HG03097 (cell line): ENCODE measurements around the gene PTCD2.
"Not testable (repeated sequence)": the region's sequence is repeated elsewhere in the genome, so short reads cannot be mapped to it uniquely, and the experiment has no call there.

Source experiments
- ATAC-seq: cut with Tn5 transposase; IDR thresholded peaks from one replicate; pipeline ENCODE4 v1.9.1; 2021; ENCODE audit not compliant: unreplicated experiment, low FRiP score

PTCD2 gene

GRCh38 chr5:72295539-72295938, 24.6 kb upstream of the PTCD2 start:
- no peak for ATAC-seq

GRCh38 chr5:72296256-72296655, 23.9 kb upstream of the PTCD2 start:
- ATAC-seq: no peak

- ATAC-seq: not testable (repeated sequence)
Observed at GRCh38 chr5:72298136-72298535, 22.0 kb upstream of the PTCD2 start.

- ATAC-seq: no peak
Observed at GRCh38 chr5:72298711-72299110, 21.5 kb upstream of the PTCD2 start.

- no peak for ATAC-seq
Observed at GRCh38 chr5:72300590-72301339, 19.4 kb upstream of the PTCD2 start.

- ATAC-seq: no peak
Observed at GRCh38 chr5:72301557-72301956, 18.6 kb upstream of the PTCD2 start.

GRCh38 chr5:72302171-72302570, 18.0 kb upstream of the PTCD2 start:
- ATAC-seq: no peak

- ATAC-seq: no peak
Observed at GRCh38 chr5:72305194-72306142, 14.7 kb upstream of the PTCD2 start.

- peak; percentile 0 for ATAC-seq
Observed at GRCh38 chr5:72307573-72307967, 12.6 kb upstream of the PTCD2 start.

GRCh38 chr5:72307968-72308852, 12.0 kb upstream of the PTCD2 start:
- peak; percentile 89 for ATAC-seq

- no peak for ATAC-seq
Observed at GRCh38 chr5:72308853-72309191, 11.4 kb upstream of the PTCD2 start.

- no peak for ATAC-seq
Observed at GRCh38 chr5:72313141-72313540, 7.0 kb upstream of the PTCD2 start.

- ATAC-seq: no peak
Observed at GRCh38 chr5:72314571-72315172, 5.5 kb upstream of the PTCD2 start.

- not testable (repeated sequence) for ATAC-seq
Observed at GRCh38 chr5:72319435-72319975, 668 bp upstream of the PTCD2 start.

GRCh38 chr5:72324189-72324825, 4.1 kb downstream of the PTCD2 start:
- no peak for ATAC-seq

GRCh38 chr5:72325566-72326305, 5.6 kb downstream of the PTCD2 start:
- no peak for ATAC-seq

- ATAC-seq: no peak
Observed at GRCh38 chr5:72326306-72326649, 6.1 kb downstream of the PTCD2 start.

- no peak for ATAC-seq
Observed at GRCh38 chr5:72328172-72328571, 8.0 kb downstream of the PTCD2 start.

GRCh38 chr5:72330712-72331111, 10.5 kb downstream of the PTCD2 start:
- no peak for ATAC-seq
